Measurements from ENCODE around the gene FAM111B. TPM values are rescaled to one million over a fixed set of nuclear protein-coding genes. Genes with fewer than 3 reads are reported as not detected.
"Not testable (repeated sequence)": the region's sequence is repeated elsewhere in the genome, so short reads cannot be mapped to it uniquely, and the experiment has no call there.

Gene FAM111B
- total RNA-seq, 4 donors from 2014 or later, result 1.8 to 6.0 (median 4.7) TPM

DNA sequence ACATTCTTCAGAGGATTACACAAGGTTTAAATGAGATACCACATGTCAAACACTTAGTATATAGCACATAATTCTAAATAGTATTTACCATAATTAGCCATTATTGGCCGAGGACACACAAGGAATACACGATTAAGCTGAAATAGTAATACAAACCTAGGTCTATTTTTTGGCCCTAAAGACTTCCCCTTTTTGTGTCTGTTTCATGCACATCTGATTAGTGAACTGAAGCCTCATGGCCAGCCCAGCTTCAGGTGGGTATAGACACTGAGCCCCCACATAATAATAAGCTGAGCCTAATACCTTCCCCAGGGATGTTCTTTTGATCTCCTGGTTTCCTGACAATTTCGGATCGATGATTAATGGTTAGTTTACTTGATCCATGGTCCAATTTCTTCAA lies 18.9 kb upstream of the FAM111B start:
- Histone ChIP-seq H3K27ac (peak overlapping the region in 1 of 4 donors; percentile 31), H3K36me3 (no peaks in the 10 kb centered on the region), H3K9me3 (no peaks in the 10 kb centered on the region), H3K4me3 (no peak overlapping the region), H3K4me1 (no peaks in the 10 kb centered on the region), H3K27me3 (no peaks in the 10 kb centered on the region)
- peak in 1 of 3 donors; percentile 42 for DNase-seq
- no peak for TF ChIP-seq POLR2A (IDR thresholded peaks at IDR 0.05)
- TF ChIP-seq, protein P1, sequence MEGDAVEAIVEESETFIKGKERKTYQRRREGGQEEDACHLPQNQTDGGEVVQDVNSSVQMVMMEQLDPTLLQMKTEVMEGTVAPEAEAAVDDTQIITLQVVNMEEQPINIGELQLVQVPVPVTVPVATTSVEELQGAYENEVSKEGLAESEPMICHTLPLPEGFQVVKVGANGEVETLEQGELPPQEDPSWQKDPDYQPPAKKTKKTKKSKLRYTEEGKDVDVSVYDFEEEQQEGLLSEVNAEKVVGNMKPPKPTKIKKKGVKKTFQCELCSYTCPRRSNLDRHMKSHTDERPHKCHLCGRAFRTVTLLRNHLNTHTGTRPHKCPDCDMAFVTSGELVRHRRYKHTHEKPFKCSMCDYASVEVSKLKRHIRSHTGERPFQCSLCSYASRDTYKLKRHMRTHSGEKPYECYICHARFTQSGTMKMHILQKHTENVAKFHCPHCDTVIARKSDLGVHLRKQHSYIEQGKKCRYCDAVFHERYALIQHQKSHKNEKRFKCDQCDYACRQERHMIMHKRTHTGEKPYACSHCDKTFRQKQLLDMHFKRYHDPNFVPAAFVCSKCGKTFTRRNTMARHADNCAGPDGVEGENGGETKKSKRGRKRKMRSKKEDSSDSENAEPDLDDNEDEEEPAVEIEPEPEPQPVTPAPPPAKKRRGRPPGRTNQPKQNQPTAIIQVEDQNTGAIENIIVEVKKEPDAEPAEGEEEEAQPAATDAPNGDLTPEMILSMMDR (IDR thresholded peaks at IDR 0.05), result no peak

DNA sequence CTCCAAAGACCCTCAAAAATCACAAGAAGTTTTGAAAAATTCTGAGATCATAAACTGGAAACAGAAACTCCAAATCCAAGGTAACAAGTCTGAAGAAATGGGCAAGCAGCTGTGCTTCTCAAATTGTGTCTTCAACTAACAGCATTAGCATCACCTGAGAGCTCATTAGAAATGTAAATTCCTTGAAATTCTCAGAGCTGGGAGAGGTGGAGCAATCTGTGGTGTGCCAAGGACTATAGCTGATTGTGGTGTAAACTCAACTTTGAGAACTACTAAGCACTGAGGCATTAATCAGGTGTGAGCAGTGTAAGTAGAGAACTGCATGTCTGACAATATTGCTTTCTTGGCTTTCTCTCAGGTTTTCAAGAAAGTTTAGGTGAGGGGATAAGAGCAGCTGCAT lies 13.5 kb upstream of the FAM111B start:
- not testable (repeated sequence) for H3K9me3 ChIP-seq, DNase-seq, H3K36me3 ChIP-seq, H3K4me3 ChIP-seq, H3K4me1 ChIP-seq, H3K27ac ChIP-seq, H3K27me3 ChIP-seq

DNA sequence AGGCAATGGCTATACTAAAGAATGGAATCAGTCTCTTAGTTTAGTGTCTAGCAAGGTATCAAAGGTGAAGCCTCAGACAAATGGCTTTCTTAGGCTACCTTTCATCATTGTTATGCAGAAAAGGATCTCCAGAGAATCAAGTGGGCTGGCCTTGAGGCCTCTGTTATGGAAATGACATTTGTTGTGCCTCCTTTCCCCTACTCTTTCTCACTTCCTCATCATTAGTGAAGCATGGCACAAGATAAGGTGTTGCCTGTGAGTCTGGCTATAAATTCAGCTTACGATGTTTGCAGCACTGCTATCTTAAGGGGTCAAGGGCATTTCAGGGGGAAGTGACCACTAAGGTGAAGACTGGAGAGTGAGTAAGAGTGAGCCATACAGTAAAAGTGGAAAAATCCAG lies 11.8 kb upstream of the FAM111B start:
- peak overlapping the region in 1 of 4 donors; percentile 62 for H3K27ac ChIP-seq
- not testable (repeated sequence) for H3K4me3 ChIP-seq, H3K27me3 ChIP-seq, H3K4me1 ChIP-seq, H3K9me3 ChIP-seq, H3K36me3 ChIP-seq
- peak in 1 of 3 donors; percentile 60 for DNase-seq

DNA sequence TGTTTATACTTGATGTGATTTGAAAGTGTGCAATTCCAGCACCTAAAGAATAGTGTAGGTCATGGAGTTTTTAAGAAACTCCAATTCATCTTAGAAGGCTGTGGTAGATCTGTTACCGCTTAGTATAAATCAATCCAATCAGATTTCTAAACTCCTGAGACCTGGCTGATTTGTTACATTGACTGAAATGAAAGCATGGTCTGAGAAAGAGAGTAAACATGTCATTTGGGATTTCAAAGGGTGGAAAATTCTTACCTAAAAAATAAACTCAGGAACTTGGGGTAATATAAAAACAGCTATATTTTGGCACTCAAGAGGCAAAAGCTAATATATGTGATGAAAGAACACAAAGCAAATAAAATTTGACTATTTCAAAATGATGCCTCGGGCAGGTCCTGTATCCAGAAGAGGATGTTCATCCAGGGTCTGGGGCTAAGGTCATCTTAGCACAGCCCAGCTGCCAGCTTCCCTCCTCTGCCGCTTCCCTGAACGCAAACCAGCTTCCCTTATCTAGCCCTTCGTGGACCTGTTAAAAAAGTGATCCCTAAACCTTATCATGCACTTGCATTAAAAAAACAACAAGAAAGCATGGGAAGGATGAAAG lies 11.0 kb upstream of the FAM111B start:
- not testable (repeated sequence) for H3K4me3 ChIP-seq, H3K4me1 ChIP-seq, H3K9me3 ChIP-seq, H3K36me3 ChIP-seq, H3K27me3 ChIP-seq, DNase-seq
- peak overlapping the region in 1 of 4 donors; percentile 62 for H3K27ac ChIP-seq

DNA sequence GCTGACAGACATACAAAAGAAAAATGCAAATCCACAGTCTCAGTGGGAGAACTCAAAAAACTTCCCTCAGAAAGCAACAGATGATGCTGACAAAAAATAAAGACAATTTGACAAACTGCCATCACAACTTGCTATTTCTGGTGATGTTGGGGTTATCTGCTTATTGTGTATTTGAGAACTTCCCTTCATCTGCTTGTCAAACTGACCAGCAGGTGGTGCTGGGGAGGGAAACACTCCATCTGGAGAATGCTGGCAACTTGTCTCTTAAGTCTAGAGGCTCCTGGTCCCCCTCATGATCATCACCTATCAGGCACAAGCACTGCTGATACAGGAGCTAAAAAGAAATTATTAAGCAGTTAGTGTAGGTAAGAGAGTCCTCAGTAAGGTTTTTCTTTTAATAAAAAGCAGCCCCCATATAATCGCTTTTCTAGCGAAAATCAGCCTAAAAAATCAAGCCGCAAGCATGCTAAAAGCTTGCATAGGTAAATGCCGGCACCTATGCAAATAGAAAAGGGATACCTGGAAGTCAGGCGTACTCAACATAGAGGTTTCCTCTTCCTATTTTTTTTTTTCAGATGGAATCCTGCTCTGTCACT lies 9.8 kb upstream of the FAM111B start:
- TF ChIP-seq, protein P1 (IDR thresholded peaks at IDR 0.05), result peak; percentile 11 to 74 (median 66)
- TF ChIP-seq POLR2A (IDR thresholded peaks at IDR 0.05), result no peak
- H3K27me3 ChIP-seq, result no peaks in the 10 kb centered on the region
- no peaks in the 10 kb centered on the region for H3K9me3 ChIP-seq
- H3K27ac ChIP-seq, result peak overlapping the region in 1 of 4 donors; percentile 21
- peaks cover 0 to 4% (median 0%) of the 10 kb centered on the region in 4 donors for H3K4me1 ChIP-seq
- peak; percentile 67 to 88 (median 69) for DNase-seq
- no peak overlapping the region for H3K4me3 ChIP-seq
- no peaks in the 10 kb centered on the region for H3K36me3 ChIP-seq

DNA sequence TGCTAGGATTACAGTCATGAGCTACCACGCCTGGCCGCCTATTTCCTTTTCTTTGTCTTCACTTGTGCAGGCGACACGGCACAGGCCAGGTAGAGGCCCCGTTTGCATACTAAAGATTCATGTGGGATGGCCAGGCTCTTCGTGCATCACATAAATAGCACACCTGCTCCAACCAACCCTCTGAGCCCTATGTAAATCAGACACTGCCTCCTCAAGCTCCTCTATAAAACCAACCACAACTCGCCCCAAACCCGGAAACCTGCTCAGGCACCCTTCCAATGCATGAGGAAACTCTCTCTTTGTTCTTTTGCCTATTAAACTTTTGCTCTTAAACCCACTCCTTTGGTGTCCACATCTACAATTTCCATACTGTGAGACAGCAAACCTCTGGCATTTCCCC lies 9.1 kb upstream of the FAM111B start:
- DNase-seq, result peak in 2 of 3 donors; percentile 66
- not testable (repeated sequence) for H3K9me3 ChIP-seq, H3K27me3 ChIP-seq, H3K4me3 ChIP-seq, H3K4me1 ChIP-seq, H3K36me3 ChIP-seq
- peak overlapping the region in 1 of 4 donors; percentile 12 for H3K27ac ChIP-seq

DNA sequence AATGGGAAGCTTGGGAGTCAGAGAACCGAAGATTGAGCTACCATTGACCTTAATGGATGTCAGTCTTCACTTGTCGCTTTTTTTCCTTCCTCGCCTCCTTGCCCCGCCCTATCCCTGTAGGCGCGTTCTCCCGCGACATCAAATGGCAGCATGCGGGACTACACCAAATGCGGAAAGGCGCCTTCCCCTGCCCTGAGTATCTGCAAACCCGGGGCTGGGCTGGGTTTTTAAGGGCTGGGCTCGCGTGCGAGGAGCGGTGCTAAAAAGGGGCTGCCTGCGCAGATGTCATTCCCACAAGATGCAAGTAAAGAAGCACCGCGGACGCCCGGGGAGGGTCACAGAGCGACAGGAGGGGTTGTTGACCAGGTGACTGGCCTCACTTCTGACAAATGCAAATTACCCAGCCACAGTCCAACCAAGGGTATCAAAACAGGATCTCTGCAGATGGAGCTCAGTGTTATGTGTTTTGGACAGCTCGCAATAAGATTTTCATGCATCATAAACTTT lies 4.7 kb upstream of the FAM111B start:
- TF ChIP-seq POLR2A (IDR thresholded peaks at IDR 0.05), result no peak
- TF ChIP-seq, protein P1 (IDR thresholded peaks at IDR 0.05), result peak in 5 of 6 experiments; percentile 33 to 46 (median 44)
- Histone ChIP-seq H3K4me3 (peak overlapping the region; percentile 27 to 45 (median 40)), H3K27ac (peak overlapping the region in 2 of 4 donors; percentile 63 to 74), H3K27me3 (no peaks in the 10 kb centered on the region), H3K9me3 (no peaks in the 10 kb centered on the region), H3K4me1 (peaks cover 0 to 8% (median 6%) of the 10 kb centered on the region in 4 donors), H3K36me3 (no peaks in the 10 kb centered on the region)
- DNase-seq, result peak; percentile 74 to 90 (median 90)

DNA sequence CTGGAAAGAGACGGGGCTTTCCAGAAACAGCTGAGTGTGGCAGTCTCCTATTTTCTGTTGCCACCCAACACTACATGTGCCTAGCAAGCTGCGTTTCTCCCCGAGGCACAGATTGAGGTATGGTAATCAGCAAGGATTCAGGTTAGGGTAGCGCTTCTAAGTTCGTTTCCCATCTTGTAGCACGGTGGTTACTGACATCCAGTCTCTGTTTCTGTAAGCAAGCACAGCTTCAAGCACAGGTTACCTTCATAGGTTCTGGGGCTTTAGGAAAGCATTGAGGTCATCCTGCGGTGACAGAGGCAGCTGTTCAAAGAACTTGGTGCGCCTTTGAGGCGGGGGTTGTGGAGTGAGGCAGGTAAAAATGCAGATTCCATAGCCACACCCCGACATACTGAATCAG lies 684 bp downstream of the FAM111B start:
- Histone ChIP-seq H3K27ac (peak overlapping the region in 2 of 4 donors; percentile 18 to 72), H3K4me3 (peak overlapping the region in 3 of 4 donors; percentile 41 to 63 (median 59)), H3K4me1 (peaks cover 0 to 13% (median 8%) of the 10 kb centered on the region in 4 donors)
- H3K27me3 ChIP-seq, H3K36me3 ChIP-seq, H3K9me3 ChIP-seq: not testable (repeated sequence)
- DNase-seq, result peak in 1 of 3 donors; percentile 17

Measured in Peyer's patch (tissue), 4 donors.